Type B pancreatic cell (in vitro differentiated cells): Measurements from ENCODE around the gene GPC6. TPM values are rescaled to one million over a fixed set of nuclear protein-coding genes. Genes with fewer than 3 reads are reported as not detected.
"Not testable (repeated sequence)": the region's sequence is repeated elsewhere in the genome, so short reads cannot be mapped to it uniquely, and the experiment has no call there.

ENCODE experiments used
- DNase-seq: peaks from one replicate; pipeline ENCODE4 v3.0.0; 2021; ENCODE audit warnings: mixed read lengths; ENCODE audit not compliant: unreplicated experiment; ENCODE audit errors: extremely low spot score
- H3K27ac Mint-ChIP-seq: 2 replicates; pipeline ENCODE4 v1.8.0; 2021; ENCODE audit warnings: mild to moderate bottlenecking, mixed read lengths
- H3K27me3 Mint-ChIP-seq: 2 replicates; pipeline ENCODE4 v1.8.0; 2021; ENCODE audit warnings: mixed read lengths
- H3K36me3 Mint-ChIP-seq: 2 replicates; pipeline ENCODE4 v1.8.0; 2021; ENCODE audit warnings: mixed read lengths
- H3K4me1 Mint-ChIP-seq: one replicate; pipeline ENCODE4 v1.8.0; 2021; ENCODE audit warnings: mixed read lengths; ENCODE audit not compliant: unreplicated experiment
- H3K4me3 Mint-ChIP-seq: 2 replicates; pipeline ENCODE4 v1.8.0; 2021; ENCODE audit warnings: mild to moderate bottlenecking, mixed read lengths
- H3K9me3 Mint-ChIP-seq: 2 replicates; pipeline ENCODE4 v1.8.0; 2021; ENCODE audit warnings: mixed read lengths
- CTCF ChIP-seq: fragments of 200-600 bp; sonication (generic); conservative IDR thresholded peaks from 2 replicates; pipeline ENCODE4 v1.5.0; 2021; ENCODE audit warnings: antibody characterized with exemption, mild to moderate bottlenecking
- total RNA-seq: library from RNA; stranded (reverse); gene quantifications from 2 replicates; pipeline ENCODE4 v1.2.1, GENCODE V29; 2021; ENCODE audit warnings: low replicate concordance

The GPC6 gene
- total RNA-seq, 1 donor from 2014 or later, result 30.5 TPM

- Mint-ChIP-seq H3K4me3 (no peak overlapping the region), H3K4me1 (peaks cover 31% of the 10 kb centered on the region), H3K9me3 (peaks cover 7% of the 10 kb centered on the region), H3K36me3 (no peaks in the 10 kb centered on the region), H3K27ac (no peak overlapping the region), H3K27me3 (no peaks in the 10 kb centered on the region)
- TF ChIP-seq CTCF, result no peak
- no peak for DNase-seq
These were observed 1106.7 kb downstream of the GPC6 start for GRCh38 chr13:94333131-94333820.

GRCh38 chr13:94335761-94336526 lies 1109.3 kb downstream of the GPC6 start:
- H3K4me1 Mint-ChIP-seq, result peaks cover 24% of the 10 kb centered on the region
- no peaks in the 10 kb centered on the region for H3K36me3 Mint-ChIP-seq
- H3K27me3 Mint-ChIP-seq, result no peaks in the 10 kb centered on the region
- DNase-seq, result no peak
- no peak for TF ChIP-seq CTCF
- H3K27ac Mint-ChIP-seq, result no peak overlapping the region
- H3K4me3 Mint-ChIP-seq, result no peak overlapping the region
- peaks cover 3% of the 10 kb centered on the region for H3K9me3 Mint-ChIP-seq

- no peak overlapping the region for H3K27ac Mint-ChIP-seq
- peaks cover 3% of the 10 kb centered on the region for H3K9me3 Mint-ChIP-seq
- no peaks in the 10 kb centered on the region for H3K27me3 Mint-ChIP-seq
- TF ChIP-seq CTCF, result no peak
- no peak overlapping the region for H3K4me3 Mint-ChIP-seq
- H3K4me1 Mint-ChIP-seq, result peaks cover 14% of the 10 kb centered on the region
- no peak for DNase-seq
- no peaks in the 10 kb centered on the region for H3K36me3 Mint-ChIP-seq
These were observed 1112.6 kb downstream of the GPC6 start for GRCh38 chr13:94339116-94339687.

GRCh38 chr13:94342436-94343242 lies 1116.0 kb downstream of the GPC6 start:
- TF ChIP-seq CTCF, result no peak
- Mint-ChIP-seq H3K27me3 (no peaks in the 10 kb centered on the region), H3K9me3 (peaks cover 3% of the 10 kb centered on the region), H3K36me3 (no peaks in the 10 kb centered on the region), H3K4me1 (peaks cover 23% of the 10 kb centered on the region), H3K27ac (no peak overlapping the region), H3K4me3 (no peak overlapping the region)
- DNase-seq, result no peak

- Mint-ChIP-seq H3K4me3 (no peak overlapping the region), H3K9me3 (peaks cover 3% of the 10 kb centered on the region), H3K27me3 (no peaks in the 10 kb centered on the region), H3K4me1 (peaks cover 23% of the 10 kb centered on the region), H3K27ac (peak overlapping the region; percentile 2), H3K36me3 (no peaks in the 10 kb centered on the region)
- no peak for DNase-seq
- TF ChIP-seq CTCF, result no peak
These were observed 1116.6 kb downstream of the GPC6 start for GRCh38 chr13:94343243-94343585.

GRCh38 chr13:94343687-94344086 lies 1117.1 kb downstream of the GPC6 start:
- not testable (repeated sequence) for H3K27me3 Mint-ChIP-seq, H3K9me3 Mint-ChIP-seq, H3K4me3 Mint-ChIP-seq, DNase-seq, H3K36me3 Mint-ChIP-seq
- Mint-ChIP-seq H3K27ac (peak overlapping the region; percentile 2), H3K4me1 (peaks cover 23% of the 10 kb centered on the region)
